GM23248 (cell line): ENCODE measurements around the gene ZNF10. TPM values are rescaled to one million over a fixed set of nuclear protein-coding genes. Genes with fewer than 3 reads are reported as not detected.

ENCODE experiments used
- DNase-seq: peaks from one replicate; pipeline ENCODE4 v3.0.0-alpha.2; 2015
- H2AFZ ChIP-seq: fragments of 200-600 bp; sonication (generic); 2 replicates; pipeline ENCODE4 v1.6.1; 2016; ENCODE audit warnings: antibody characterized with exemption
- H3F3A ChIP-seq: fragments of 200-600 bp; sonication (generic); 2 replicates; pipeline ENCODE4 v1.6.1; 2016; ENCODE audit warnings: mild to moderate bottlenecking, antibody characterized with exemption, mixed run types; ENCODE audit not compliant: insufficient read depth
- H3K27ac ChIP-seq: fragments of 200-600 bp; sonication (generic); 2 replicates; pipeline ENCODE4 v1.5.1; 2016; ENCODE audit warnings: mild to moderate bottlenecking
- H3K27me3 ChIP-seq: fragments of 200-600 bp; sonication (generic); replicated peaks from 2 replicates; pipeline ENCODE4 v1.6.1; 2016; ENCODE audit warnings: mild to moderate bottlenecking; ENCODE audit not compliant: insufficient read depth
- H3K36me3 ChIP-seq: fragments of 200-600 bp; sonication (generic); 2 replicates; pipeline ENCODE4 v1.6.1; 2016; ENCODE audit warnings: low read depth, mild to moderate bottlenecking
- H3K4me1 ChIP-seq: fragments of 200-600 bp; sonication (generic); 2 replicates; pipeline ENCODE4 v1.6.1; 2016; ENCODE audit warnings: mild to moderate bottlenecking; ENCODE audit not compliant: insufficient read depth
- H3K4me2 ChIP-seq: fragments of 200-600 bp; sonication (generic); one replicate; pipeline ENCODE4 v1.6.1; 2016; ENCODE audit warnings: mild to moderate bottlenecking; ENCODE audit not compliant: unreplicated experiment
- H3K4me3 ChIP-seq: fragments of 200-600 bp; sonication (generic); 2 replicates; pipeline ENCODE4 v1.5.1; 2016; ENCODE audit warnings: mild to moderate bottlenecking
- H3K79me2 ChIP-seq: fragments of 200-600 bp; sonication (generic); 2 replicates; pipeline ENCODE4 v1.6.1; 2016; ENCODE audit warnings: mild to moderate bottlenecking; ENCODE audit not compliant: insufficient read depth
- H3K9ac ChIP-seq: fragments of 200-600 bp; sonication (generic); 2 replicates; pipeline ENCODE4 v1.6.1; 2016; ENCODE audit warnings: mild to moderate bottlenecking
- H3K9me2 ChIP-seq: fragments of 200-600 bp; sonication (generic); 2 replicates; pipeline ENCODE4 v1.6.1; 2016; ENCODE audit warnings: mixed run types, mild to moderate bottlenecking, moderate library complexity; ENCODE audit not compliant: insufficient read depth
- H3K9me3 ChIP-seq: fragments of 200-600 bp; sonication (generic); one replicate; pipeline ENCODE4 v1.6.1; 2017; ENCODE audit warnings: low read depth
- H4K20me1 ChIP-seq: fragments of 200-600 bp; sonication (generic); 2 replicates; pipeline ENCODE4 v1.6.0; 2016; ENCODE audit not compliant: insufficient read depth
- EZH2 ChIP-seq: fragments of 200-600 bp; sonication (generic); IDR thresholded peaks from 2 replicates; pipeline ENCODE4 v1.6.1; 2018; ENCODE audit warnings: antibody characterized with exemption, mild to moderate bottlenecking; ENCODE audit not compliant: insufficient read depth, poor library complexity, severe bottlenecking
- EZH2phosphoT487 ChIP-seq: fragments of 200-600 bp; sonication (generic); IDR thresholded peaks from 2 replicates; pipeline ENCODE4 v1.6.1; 2018; ENCODE audit warnings: antibody characterized with exemption, moderate library complexity, mild to moderate bottlenecking, low read depth; ENCODE audit not compliant: insufficient read depth
- WGBS, 2 experiments: methylation state at CpG; one replicate each; pipeline ENCODE4 v1.1.6; 2015 to 2017; ENCODE audit warnings: low lambda C conversion rate in 2 of 2, low coverage in 1 of 2; ENCODE audit errors: missing lambda C conversion rate in 2 of 2; 5-methylcytosine and 5-hydroxymethylcytosine counted together
- in situ Hi-C: fragments of 300-500 bp; cut with MboI; formaldehyde crosslinking; loops from 2 replicates; pipeline ENCODE4 v1.15.0; 2020
- polyA plus RNA-seq: library from polyadenylated mRNA; unstranded; fragments of >200 nt; fragmentation: Nextera tagmentation; extraction: Ambion mirVana; gene quantifications from 2 replicates; pipeline ENCODE4 v1.2.1, GENCODE V29; 2016
- total RNA-seq: library from RNA; depleted of rRNA; stranded (reverse); fragments of >200 nt; shearing (Covaris generic); gene quantifications from 2 replicates; pipeline ENCODE4 v1.2.3, GENCODE V29; 2014; rRNA removed

ZNF10 gene
- total and polyA plus RNA-seq, 2 experiments from 2014 or later: 3.6 to 5.9 TPM

- H4K20me1 ChIP-seq: no peaks in the 10 kb centered on the region
- H3K9me2 ChIP-seq: no peaks in the 10 kb centered on the region
- H3K4me1 ChIP-seq: no peaks in the 10 kb centered on the region
- H3K27ac ChIP-seq: no peak overlapping the region
- H3K36me3 ChIP-seq: peaks cover 56% of the 10 kb centered on the region
- peaks cover 33% of the 10 kb centered on the region for H3F3A ChIP-seq
- DNase-seq: no peak
- H3K9me3 ChIP-seq: peaks cover 53% of the 10 kb centered on the region
- H3K27me3 ChIP-seq: no peaks in the 10 kb centered on the region
- H3K4me2 ChIP-seq: no peak overlapping the region
- TF ChIP-seq EZH2phosphoT487: no peak
- no peak for TF ChIP-seq EZH2
- 97 to 100% methylated on average over 2 of the region's 2 CpGs for WGBS, 2 experiments
- no peak overlapping the region for H2AFZ ChIP-seq
- no peak overlapping the region for H3K9ac ChIP-seq
- H3K4me3 ChIP-seq: no peak overlapping the region
- H3K79me2 ChIP-seq: no peaks in the 10 kb centered on the region
- in situ Hi-C loops: no loop called here
These were observed 76.0 kb downstream of the ZNF10 start for GRCh38 chr12:133206390-133206789.

Other genes starting within 250 kb of the ZNF10 start
- 26.5 and 29.5 TPM in 2 replicates for gene CHFR, start 243.0 kb upstream of the ZNF10 start, total RNA-seq
- gene CHFR, start 243.0 kb upstream of the ZNF10 start, polyA plus RNA-seq: 24.3 and 24.4 TPM in 2 replicates
- 9.2 and 15.6 TPM in 2 replicates for gene ZNF605, start 174.3 kb upstream of the ZNF10 start, total RNA-seq
- 5.7 and 7.5 TPM in 2 replicates for gene ZNF605, start 174.3 kb upstream of the ZNF10 start, polyA plus RNA-seq
- gene ZNF26, start 144.3 kb upstream of the ZNF10 start, total RNA-seq: 7.2 and 12.3 TPM in 2 replicates
- gene ZNF26, start 144.3 kb upstream of the ZNF10 start, polyA plus RNA-seq: 6.4 and 6.7 TPM in 2 replicates
- gene ZNF84, start 93.1 kb upstream of the ZNF10 start, total RNA-seq: 14.9 and 30.0 TPM in 2 replicates
- gene ZNF84, start 93.1 kb upstream of the ZNF10 start, polyA plus RNA-seq: 13.8 and 16.1 TPM in 2 replicates
- gene ZNF140, start 49.7 kb upstream of the ZNF10 start, total RNA-seq: 17.2 and 24.2 TPM in 2 replicates
- gene ZNF140, start 49.7 kb upstream of the ZNF10 start, polyA plus RNA-seq: 15.7 and 16.4 TPM in 2 replicates
- 0.43 and 0.63 TPM in 2 replicates for gene ZNF891, start 353 bp upstream of the ZNF10 start, total RNA-seq
- 0.25 and 0.29 TPM in 2 replicates for gene ZNF891, start 353 bp upstream of the ZNF10 start, polyA plus RNA-seq
- gene ZNF268, start 50.9 kb downstream of the ZNF10 start, total RNA-seq: 18.8 and 24.5 TPM in 2 replicates
- 11.9 and 13.9 TPM in 2 replicates for gene ZNF268, start 50.9 kb downstream of the ZNF10 start, polyA plus RNA-seq
- gene ANHX, start 105.2 kb downstream of the ZNF10 start, total RNA-seq: not detected in 2 replicates
- gene ANHX, start 105.2 kb downstream of the ZNF10 start, polyA plus RNA-seq: not detected in 2 replicates